ENCODE results near the gene PECR. TPM values are rescaled to one million over a fixed set of nuclear protein-coding genes. Genes with fewer than 3 reads are reported as not detected.

PECR gene
- total RNA-seq, 1 experiment from 2014 or later, result 13.9 TPM

DNA sequence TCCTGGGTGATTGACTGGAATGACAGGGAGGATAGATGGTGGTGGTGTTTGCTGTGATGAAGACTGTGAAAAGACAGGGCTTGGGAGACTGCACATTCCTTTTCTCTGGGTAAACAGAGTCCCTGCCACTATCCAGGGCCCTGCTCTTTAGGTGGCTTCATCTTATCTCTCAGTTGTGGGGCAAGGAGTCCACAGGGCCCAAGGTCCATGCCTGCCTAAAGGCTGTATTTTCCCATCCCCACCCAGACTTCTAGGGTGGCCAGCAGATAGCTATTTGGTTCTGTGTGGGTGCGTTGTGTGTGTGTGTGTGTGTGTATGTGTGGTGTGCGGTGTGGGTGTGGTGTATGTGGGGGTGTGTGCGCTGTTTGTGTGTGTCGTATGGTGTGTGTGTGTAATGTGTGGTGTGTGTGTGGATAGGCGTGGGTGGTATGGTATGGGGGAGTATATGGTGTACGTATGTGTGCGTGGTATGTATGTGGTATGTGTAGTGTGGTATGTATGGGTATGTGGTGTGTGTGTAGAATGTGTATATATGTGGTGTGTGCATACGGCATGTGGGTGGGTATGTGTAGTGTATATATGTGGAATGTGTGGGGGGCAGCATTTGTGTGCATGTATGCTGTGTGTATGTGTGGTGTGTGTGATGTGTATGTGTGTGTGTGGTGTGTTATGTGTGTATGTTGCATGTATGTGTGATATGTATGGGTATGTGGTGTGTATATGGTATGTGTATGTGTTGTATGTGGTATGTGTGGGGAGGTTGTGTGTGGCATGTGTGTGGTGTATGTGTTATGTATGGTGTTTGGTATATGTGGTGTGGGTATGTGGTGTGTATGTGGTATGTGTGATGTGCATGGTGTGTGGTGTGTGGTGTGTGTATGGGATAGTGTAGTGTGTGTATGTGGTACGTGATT, 17.1 kb upstream of the PECR start (continued):
- TF ChIP-seq, protein P1, sequence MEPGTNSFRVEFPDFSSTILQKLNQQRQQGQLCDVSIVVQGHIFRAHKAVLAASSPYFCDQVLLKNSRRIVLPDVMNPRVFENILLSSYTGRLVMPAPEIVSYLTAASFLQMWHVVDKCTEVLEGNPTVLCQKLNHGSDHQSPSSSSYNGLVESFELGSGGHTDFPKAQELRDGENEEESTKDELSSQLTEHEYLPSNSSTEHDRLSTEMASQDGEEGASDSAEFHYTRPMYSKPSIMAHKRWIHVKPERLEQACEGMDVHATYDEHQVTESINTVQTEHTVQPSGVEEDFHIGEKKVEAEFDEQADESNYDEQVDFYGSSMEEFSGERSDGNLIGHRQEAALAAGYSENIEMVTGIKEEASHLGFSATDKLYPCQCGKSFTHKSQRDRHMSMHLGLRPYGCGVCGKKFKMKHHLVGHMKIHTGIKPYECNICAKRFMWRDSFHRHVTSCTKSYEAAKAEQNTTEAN (CRISPR knock-in tag; IDR thresholded peaks at IDR 0.05), result no peak
- TF ChIP-seq, protein P2, sequence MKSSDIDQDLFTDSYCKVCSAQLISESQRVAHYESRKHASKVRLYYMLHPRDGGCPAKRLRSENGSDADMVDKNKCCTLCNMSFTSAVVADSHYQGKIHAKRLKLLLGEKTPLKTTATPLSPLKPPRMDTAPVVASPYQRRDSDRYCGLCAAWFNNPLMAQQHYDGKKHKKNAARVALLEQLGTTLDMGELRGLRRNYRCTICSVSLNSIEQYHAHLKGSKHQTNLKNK (CRISPR knock-in tag; IDR thresholded peaks at IDR 0.05), result no peak
- TF ChIP-seq, protein P3, sequence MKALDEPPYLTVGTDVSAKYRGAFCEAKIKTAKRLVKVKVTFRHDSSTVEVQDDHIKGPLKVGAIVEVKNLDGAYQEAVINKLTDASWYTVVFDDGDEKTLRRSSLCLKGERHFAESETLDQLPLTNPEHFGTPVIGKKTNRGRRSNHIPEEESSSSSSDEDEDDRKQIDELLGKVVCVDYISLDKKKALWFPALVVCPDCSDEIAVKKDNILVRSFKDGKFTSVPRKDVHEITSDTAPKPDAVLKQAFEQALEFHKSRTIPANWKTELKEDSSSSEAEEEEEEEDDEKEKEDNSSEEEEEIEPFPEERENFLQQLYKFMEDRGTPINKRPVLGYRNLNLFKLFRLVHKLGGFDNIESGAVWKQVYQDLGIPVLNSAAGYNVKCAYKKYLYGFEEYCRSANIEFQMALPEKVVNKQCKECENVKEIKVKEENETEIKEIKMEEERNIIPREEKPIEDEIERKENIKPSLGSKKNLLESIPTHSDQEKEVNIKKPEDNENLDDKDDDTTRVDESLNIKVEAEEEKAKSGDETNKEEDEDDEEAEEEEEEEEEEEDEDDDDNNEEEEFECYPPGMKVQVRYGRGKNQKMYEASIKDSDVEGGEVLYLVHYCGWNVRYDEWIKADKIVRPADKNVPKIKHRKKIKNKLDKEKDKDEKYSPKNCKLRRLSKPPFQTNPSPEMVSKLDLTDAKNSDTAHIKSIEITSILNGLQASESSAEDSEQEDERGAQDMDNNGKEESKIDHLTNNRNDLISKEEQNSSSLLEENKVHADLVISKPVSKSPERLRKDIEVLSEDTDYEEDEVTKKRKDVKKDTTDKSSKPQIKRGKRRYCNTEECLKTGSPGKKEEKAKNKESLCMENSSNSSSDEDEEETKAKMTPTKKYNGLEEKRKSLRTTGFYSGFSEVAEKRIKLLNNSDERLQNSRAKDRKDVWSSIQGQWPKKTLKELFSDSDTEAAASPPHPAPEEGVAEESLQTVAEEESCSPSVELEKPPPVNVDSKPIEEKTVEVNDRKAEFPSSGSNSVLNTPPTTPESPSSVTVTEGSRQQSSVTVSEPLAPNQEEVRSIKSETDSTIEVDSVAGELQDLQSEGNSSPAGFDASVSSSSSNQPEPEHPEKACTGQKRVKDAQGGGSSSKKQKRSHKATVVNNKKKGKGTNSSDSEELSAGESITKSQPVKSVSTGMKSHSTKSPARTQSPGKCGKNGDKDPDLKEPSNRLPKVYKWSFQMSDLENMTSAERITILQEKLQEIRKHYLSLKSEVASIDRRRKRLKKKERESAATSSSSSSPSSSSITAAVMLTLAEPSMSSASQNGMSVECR (CRISPR knock-in tag; IDR thresholded peaks at IDR 0.05; ENCODE audit: borderline replicate concordance), result no peak
- TF ChIP-seq, protein P4, sequence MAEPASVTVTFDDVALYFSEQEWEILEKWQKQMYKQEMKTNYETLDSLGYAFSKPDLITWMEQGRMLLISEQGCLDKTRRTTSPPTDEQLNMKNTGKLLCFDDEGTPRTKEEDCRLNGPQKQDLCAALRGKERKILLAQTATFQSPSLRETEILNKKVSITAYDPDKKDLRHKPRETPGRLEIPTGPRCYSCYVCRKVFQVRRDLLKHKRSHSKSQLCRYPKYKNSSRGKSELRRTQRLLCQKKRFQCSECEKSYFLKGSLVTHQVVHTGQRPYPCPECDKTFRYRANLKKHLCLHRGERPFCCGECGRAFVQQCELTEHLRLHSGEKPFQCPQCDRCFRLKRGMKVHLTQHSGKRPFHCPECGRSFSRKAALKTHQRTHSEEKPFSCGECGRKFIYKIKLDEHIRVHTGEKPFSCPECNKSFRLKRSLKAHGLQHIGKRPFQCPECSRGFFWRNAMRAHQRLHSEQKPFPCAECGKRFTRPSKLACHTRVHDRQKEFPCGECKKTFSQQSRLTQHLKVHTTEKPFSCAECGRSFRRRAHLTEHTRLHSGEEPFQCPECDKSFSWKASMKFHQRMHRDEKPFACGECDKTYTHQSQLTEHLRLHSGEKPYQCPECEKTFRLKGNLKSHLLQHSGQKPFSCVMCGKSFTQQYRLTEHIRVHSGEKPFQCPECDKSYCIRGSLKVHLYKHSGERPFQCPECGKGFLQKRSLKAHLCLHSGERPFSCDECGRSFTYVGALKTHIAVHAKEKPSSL (CRISPR knock-in tag; conservative IDR thresholded peaks at IDR 0.05), result no peak
- no peak for TF ChIP-seq EMX1 (CRISPR knock-in tag; IDR thresholded peaks at IDR 0.05)
- TF ChIP-seq, protein P5, sequence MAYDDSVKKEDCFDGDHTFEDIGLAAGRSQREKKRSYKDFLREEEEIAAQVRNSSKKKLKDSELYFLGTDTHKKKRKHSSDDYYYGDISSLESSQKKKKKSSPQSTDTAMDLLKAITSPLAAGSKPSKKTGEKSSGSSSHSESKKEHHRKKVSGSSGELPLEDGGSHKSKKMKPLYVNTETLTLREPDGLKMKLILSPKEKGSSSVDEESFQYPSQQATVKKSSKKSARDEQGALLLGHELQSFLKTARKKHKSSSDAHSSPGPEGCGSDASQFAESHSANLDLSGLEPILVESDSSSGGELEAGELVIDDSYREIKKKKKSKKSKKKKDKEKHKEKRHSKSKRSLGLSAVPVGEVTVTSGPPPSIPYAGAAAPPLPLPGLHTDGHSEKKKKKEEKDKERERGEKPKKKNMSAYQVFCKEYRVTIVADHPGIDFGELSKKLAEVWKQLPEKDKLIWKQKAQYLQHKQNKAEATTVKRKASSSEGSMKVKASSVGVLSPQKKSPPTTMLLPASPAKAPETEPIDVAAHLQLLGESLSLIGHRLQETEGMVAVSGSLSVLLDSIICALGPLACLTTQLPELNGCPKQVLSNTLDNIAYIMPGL (CRISPR knock-in tag; IDR thresholded peaks at IDR 0.05), result no peak
- TF ChIP-seq, protein P6, sequence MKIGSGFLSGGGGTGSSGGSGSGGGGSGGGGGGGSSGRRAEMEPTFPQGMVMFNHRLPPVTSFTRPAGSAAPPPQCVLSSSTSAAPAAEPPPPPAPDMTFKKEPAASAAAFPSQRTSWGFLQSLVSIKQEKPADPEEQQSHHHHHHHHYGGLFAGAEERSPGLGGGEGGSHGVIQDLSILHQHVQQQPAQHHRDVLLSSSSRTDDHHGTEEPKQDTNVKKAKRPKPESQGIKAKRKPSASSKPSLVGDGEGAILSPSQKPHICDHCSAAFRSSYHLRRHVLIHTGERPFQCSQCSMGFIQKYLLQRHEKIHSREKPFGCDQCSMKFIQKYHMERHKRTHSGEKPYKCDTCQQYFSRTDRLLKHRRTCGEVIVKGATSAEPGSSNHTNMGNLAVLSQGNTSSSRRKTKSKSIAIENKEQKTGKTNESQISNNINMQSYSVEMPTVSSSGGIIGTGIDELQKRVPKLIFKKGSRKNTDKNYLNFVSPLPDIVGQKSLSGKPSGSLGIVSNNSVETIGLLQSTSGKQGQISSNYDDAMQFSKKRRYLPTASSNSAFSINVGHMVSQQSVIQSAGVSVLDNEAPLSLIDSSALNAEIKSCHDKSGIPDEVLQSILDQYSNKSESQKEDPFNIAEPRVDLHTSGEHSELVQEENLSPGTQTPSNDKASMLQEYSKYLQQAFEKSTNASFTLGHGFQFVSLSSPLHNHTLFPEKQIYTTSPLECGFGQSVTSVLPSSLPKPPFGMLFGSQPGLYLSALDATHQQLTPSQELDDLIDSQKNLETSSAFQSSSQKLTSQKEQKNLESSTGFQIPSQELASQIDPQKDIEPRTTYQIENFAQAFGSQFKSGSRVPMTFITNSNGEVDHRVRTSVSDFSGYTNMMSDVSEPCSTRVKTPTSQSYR (CRISPR knock-in tag; IDR thresholded peaks at IDR 0.05), result no peak
- TF ChIP-seq MYBL2 (CRISPR knock-in tag; IDR thresholded peaks at IDR 0.05), result no peak
- TF ChIP-seq ZNF396 (CRISPR knock-in tag; IDR thresholded peaks at IDR 0.05; ENCODE audit: borderline replicate concordance), result no peak
- no peak for TF ChIP-seq FOXP1 (CRISPR knock-in tag; IDR thresholded peaks at IDR 0.05; ENCODE audit: borderline replicate concordance)

DNA sequence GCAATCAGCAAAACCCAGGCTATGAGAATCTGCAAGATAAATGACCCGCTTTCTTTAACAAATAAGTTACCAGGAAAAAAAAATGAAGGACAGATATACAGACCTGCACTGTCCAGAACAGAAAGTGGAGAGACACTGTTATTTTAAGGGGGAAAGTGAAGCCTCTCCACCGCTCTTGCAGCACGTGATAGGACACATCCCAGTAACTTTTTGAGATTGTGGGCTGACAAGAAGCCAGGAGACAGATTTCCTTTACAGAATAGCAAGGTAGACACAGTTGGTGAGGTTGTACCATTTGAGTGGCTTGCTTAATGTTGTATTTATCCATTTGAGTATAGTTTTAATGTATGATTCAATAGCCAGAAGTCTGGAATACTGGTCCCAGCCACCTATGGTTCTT, 13.1 kb upstream of the PECR start:
- no peaks in the 10 kb centered on the region for H3K27me3 Mint-ChIP-seq (ENCODE audit: low read depth)
- no peaks in the 10 kb centered on the region for H3K4me1 Mint-ChIP-seq
- ATAC-seq (no peak), DNase-seq (ENCODE audit: low spot score) (no peak)
- ChIA-PET POLR2A (no interaction called here), CTCF (interaction anchor here (1.2 kb wide), 1 partner anchor 61 kb away, joined by 3 read pairs; no protein-coding TSS in a partner anchor)
- H3K36me3 Mint-ChIP-seq, result no peaks in the 10 kb centered on the region
- H3K4me3 Mint-ChIP-seq, result no peak overlapping the region
- no peak overlapping the region for H3K27ac Mint-ChIP-seq
- no peaks in the 10 kb centered on the region for H3K9me3 Mint-ChIP-seq
- TF ChIP-seq, protein P7, sequence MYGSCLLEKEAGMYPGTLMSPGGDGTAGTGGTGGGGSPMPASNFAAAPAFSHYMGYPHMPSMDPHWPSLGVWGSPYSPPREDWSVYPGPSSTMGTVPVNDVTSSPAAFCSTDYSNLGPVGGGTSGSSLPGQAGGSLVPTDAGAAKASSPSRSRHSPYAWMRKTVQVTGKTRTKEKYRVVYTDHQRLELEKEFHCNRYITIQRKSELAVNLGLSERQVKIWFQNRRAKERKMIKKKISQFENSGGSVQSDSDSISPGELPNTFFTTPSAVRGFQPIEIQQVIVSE (CRISPR knock-in tag; IDR thresholded peaks at IDR 0.05; ENCODE audit: borderline replicate concordance), result no peak
- TF ChIP-seq NR3C1 (CRISPR knock-in tag; conservative IDR thresholded peaks at IDR 0.05; ENCODE audit: low read depth) (no peak), GTF2I (CRISPR knock-in tag; conservative IDR thresholded peaks at IDR 0.05) (no peak)
- TF ChIP-seq, protein P8, sequence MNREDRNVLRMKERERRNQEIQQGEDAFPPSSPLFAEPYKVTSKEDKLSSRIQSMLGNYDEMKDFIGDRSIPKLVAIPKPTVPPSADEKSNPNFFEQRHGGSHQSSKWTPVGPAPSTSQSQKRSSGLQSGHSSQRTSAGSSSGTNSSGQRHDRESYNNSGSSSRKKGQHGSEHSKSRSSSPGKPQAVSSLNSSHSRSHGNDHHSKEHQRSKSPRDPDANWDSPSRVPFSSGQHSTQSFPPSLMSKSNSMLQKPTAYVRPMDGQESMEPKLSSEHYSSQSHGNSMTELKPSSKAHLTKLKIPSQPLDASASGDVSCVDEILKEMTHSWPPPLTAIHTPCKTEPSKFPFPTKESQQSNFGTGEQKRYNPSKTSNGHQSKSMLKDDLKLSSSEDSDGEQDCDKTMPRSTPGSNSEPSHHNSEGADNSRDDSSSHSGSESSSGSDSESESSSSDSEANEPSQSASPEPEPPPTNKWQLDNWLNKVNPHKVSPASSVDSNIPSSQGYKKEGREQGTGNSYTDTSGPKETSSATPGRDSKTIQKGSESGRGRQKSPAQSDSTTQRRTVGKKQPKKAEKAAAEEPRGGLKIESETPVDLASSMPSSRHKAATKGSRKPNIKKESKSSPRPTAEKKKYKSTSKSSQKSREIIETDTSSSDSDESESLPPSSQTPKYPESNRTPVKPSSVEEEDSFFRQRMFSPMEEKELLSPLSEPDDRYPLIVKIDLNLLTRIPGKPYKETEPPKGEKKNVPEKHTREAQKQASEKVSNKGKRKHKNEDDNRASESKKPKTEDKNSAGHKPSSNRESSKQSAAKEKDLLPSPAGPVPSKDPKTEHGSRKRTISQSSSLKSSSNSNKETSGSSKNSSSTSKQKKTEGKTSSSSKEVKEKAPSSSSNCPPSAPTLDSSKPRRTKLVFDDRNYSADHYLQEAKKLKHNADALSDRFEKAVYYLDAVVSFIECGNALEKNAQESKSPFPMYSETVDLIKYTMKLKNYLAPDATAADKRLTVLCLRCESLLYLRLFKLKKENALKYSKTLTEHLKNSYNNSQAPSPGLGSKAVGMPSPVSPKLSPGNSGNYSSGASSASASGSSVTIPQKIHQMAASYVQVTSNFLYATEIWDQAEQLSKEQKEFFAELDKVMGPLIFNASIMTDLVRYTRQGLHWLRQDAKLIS (CRISPR knock-in tag; IDR thresholded peaks at IDR 0.05; ENCODE audit: borderline replicate concordance), result no peak
